IMR-90 (cell line): ENCODE results near the gene SLC46A3. TPM values are rescaled to one million over a fixed set of nuclear protein-coding genes. Genes with fewer than 3 reads are reported as not detected.

Experiments used
- ATAC-seq: fragments of 200-7000 bp; cut with Tn5 transposase; 2 replicates; pipeline ENCODE4 v1.9.1; 2020; ENCODE audit warnings: low read depth, mild to moderate bottlenecking, moderate library complexity
- BruUV-seq: library from RNA; stranded (reverse); fragments of 400-500 nt; replicated peaks from 2 replicates; lab custom pipeline; 2021; lab: Mats Ljungman, UMichigan
- CTCF ChIA-PET: fragments of 300-600 bp; formaldehyde crosslinking; extraction: SDS; loops from one replicate; lab custom pipeline; 2021; ENCODE audit warnings: antibody characterized with exemption; lab: Yijun Ruan, JAX
- POLR2A ChIA-PET: fragments of 300-600 bp; sonication (Branson Sonifier 250); formaldehyde crosslinking; loops from one replicate; lab custom pipeline; 2022; ENCODE audit warnings: antibody characterized with exemption; ENCODE audit not compliant: unreplicated experiment; lab: Charles Lee
- DNase-seq: peaks from one replicate; pipeline ENCODE4 v3.0.0; 2013
- H2AFZ ChIP-seq: replicated peaks from 2 replicates; pipeline ENCODE3; 2013; ENCODE audit warnings: low read length, mild to moderate bottlenecking; ENCODE audit not compliant: poor library complexity
- H2AK5ac ChIP-seq: 2 replicates; pipeline ENCODE4 v1.6.1; 2013; ENCODE audit warnings: low read depth, low read length, inconsistent platforms
- H2AK9ac ChIP-seq: replicated peaks from 2 replicates; pipeline ENCODE3; 2013; ENCODE audit warnings: mild to moderate bottlenecking, low read depth, low read length, moderate library complexity; ENCODE audit not compliant: poor library complexity
- H2BK120ac ChIP-seq: 2 replicates; pipeline ENCODE4 v1.6.1; 2013; ENCODE audit warnings: low read depth, low read length, inconsistent platforms
- H2BK15ac ChIP-seq: 3 replicates; pipeline ENCODE4 v1.6.1; 2013; ENCODE audit warnings: low read depth, low read length, inconsistent platforms
- H2BK20ac ChIP-seq: 2 replicates; pipeline ENCODE4 v1.6.1; 2013; ENCODE audit warnings: low read depth, mild to moderate bottlenecking, inconsistent platforms, low read length, moderate library complexity
- H2BK5ac ChIP-seq: 2 replicates; pipeline ENCODE4 v1.6.1; 2013; ENCODE audit warnings: mild to moderate bottlenecking, low read depth, low read length, inconsistent platforms; ENCODE audit not compliant: poor library complexity, severe bottlenecking
- H3K14ac ChIP-seq: replicated peaks from 2 replicates; pipeline ENCODE4 v1.6.1; 2013; ENCODE audit warnings: low read depth, low read length, inconsistent platforms
- H3K18ac ChIP-seq: 2 replicates; pipeline ENCODE4 v1.6.1; 2013; ENCODE audit warnings: low read depth, low read length, control low read depth
- H3K23ac ChIP-seq: 2 replicates; pipeline ENCODE4 v1.6.1; 2013; ENCODE audit warnings: low read depth, low read length, inconsistent platforms
- H3K27ac ChIP-seq: 2 replicates; pipeline ENCODE4 v1.5.1; 2013; ENCODE audit warnings: mild to moderate bottlenecking, control low read depth, low read length; ENCODE audit not compliant: insufficient read depth
- H3K27me3 ChIP-seq: 2 replicates; pipeline ENCODE4 v1.6.1; 2013; ENCODE audit warnings: low read length; ENCODE audit not compliant: control insufficient read depth, insufficient read depth
- H3K36me3 ChIP-seq: 2 replicates; pipeline ENCODE4 v1.6.1; 2013; ENCODE audit warnings: low read length, mixed read lengths; ENCODE audit not compliant: control insufficient read depth, insufficient read depth
- H3K4ac ChIP-seq: 2 replicates; pipeline ENCODE4 v1.6.1; 2013; ENCODE audit warnings: low read depth, low read length, inconsistent platforms
- H3K4me1 ChIP-seq: 2 replicates; pipeline ENCODE4 v1.6.1; 2013; ENCODE audit warnings: low read length, mixed read lengths; ENCODE audit not compliant: control insufficient read depth, insufficient read depth
- H3K4me2 ChIP-seq: 2 replicates; pipeline ENCODE4 v1.6.1; 2013; ENCODE audit warnings: low read depth, mild to moderate bottlenecking, control low read depth, low read length, moderate library complexity
- H3K4me3 ChIP-seq: 2 replicates; pipeline ENCODE4 v1.5.1; 2013; ENCODE audit warnings: low read depth, mild to moderate bottlenecking, control low read depth, low read length, moderate library complexity; ENCODE audit not compliant: insufficient read depth
- H3K56ac ChIP-seq: 2 replicates; pipeline ENCODE4 v1.6.1; 2013; ENCODE audit warnings: low read length, inconsistent platforms; ENCODE audit not compliant: insufficient read depth; ENCODE audit errors: extremely low read depth
- H3K79me1 ChIP-seq, 2 experiments: 2 replicates each; pipeline ENCODE4 v1.6.1; 2013; ENCODE audit warnings: low read length in 2 of 2, inconsistent platforms in 1 of 2, low read depth in 1 of 2
- H3K9ac ChIP-seq: 2 replicates; pipeline ENCODE4 v1.6.1; 2013; ENCODE audit warnings: low read depth, low read length, control low read depth
- H3K9me1 ChIP-seq: 2 replicates; pipeline ENCODE4 v1.6.1; 2013; ENCODE audit warnings: low read length, inconsistent platforms; ENCODE audit not compliant: insufficient read depth
- H3K9me3 ChIP-seq: 2 replicates; pipeline ENCODE4 v1.6.1; 2013; ENCODE audit warnings: low read length; ENCODE audit not compliant: control insufficient read depth, insufficient read depth
- H4K20me1 ChIP-seq: 2 replicates; pipeline ENCODE4 v1.6.1; 2013; ENCODE audit warnings: low read length, inconsistent platforms; ENCODE audit not compliant: insufficient read depth
- H4K5ac ChIP-seq: 2 replicates; pipeline ENCODE4 v1.6.1; 2013; ENCODE audit warnings: mild to moderate bottlenecking, low read depth, low read length, control low read depth
- H4K8ac ChIP-seq, 2 experiments: 2 replicates each; pipeline ENCODE4 v1.6.1; 2013; ENCODE audit warnings: low read depth in 2 of 2, low read length in 2 of 2, control low read depth in 1 of 2, inconsistent platforms in 1 of 2
- H4K91ac ChIP-seq: 2 replicates; pipeline ENCODE4 v1.6.1; 2013; ENCODE audit warnings: low read depth, low read length, inconsistent platforms; ENCODE audit not compliant: insufficient read depth
- BHLHE40 ChIP-seq: fragments of 150-350 bp; IDR thresholded peaks from 2 replicates; pipeline ENCODE4 v1.6.1; 2016; ENCODE audit warnings: mild to moderate bottlenecking, low read depth, low read length
- CHD1 ChIP-seq: IDR thresholded peaks from 2 replicates; pipeline ENCODE4 v1.6.1; 2012; ENCODE audit warnings: low read depth, low read length, improper control_type of control experiment
- FOS ChIP-seq: fragments of 150-350 bp; IDR thresholded peaks from 2 replicates; pipeline ENCODE4 v1.6.1; 2016; ENCODE audit warnings: low read depth, low read length
- MAZ ChIP-seq: IDR thresholded peaks from 2 replicates; pipeline ENCODE4 v1.6.1; 2012; ENCODE audit warnings: low read depth, mild to moderate bottlenecking, low read length, improper control_type of control experiment, moderate library complexity, borderline replicate concordance
- MXI1 ChIP-seq: IDR thresholded peaks from 2 replicates; pipeline ENCODE4 v1.6.1; 2012; ENCODE audit warnings: low read depth, mild to moderate bottlenecking, low read length, moderate library complexity, borderline replicate concordance
- NFE2L2 ChIP-seq: fragments of 150-350 bp; IDR thresholded peaks from 2 replicates; pipeline ENCODE4 v1.6.1; 2016; ENCODE audit warnings: low read depth, mild to moderate bottlenecking, low read length
- RCOR1 ChIP-seq: IDR thresholded peaks from 2 replicates; pipeline ENCODE4 v1.6.1; 2012; ENCODE audit warnings: mild to moderate bottlenecking, low read length, improper control_type of control experiment; ENCODE audit not compliant: insufficient replicate concordance
- WGBS, 2 experiments: methylation state at CpG; one replicate each; pipeline versions ENCODE4 v1.1.5 to v1.1.7; 2013; ENCODE audit warnings: missing lambda C conversion rate in 2 of 2; ENCODE audit not compliant: insufficient read length in 1 of 2; ENCODE audit errors: extremely low coverage in 2 of 2; 5-methylcytosine and 5-hydroxymethylcytosine counted together
- dilution Hi-C: fragments of 300-500 bp; cut with HindIII; formaldehyde crosslinking; loops from one replicate; pipeline ENCODE4 v1.14.3; 2018; ENCODE audit warnings: low sequenced_read_pairs; ENCODE audit not compliant: unreplicated experiment
- in situ Hi-C: fragments of 300-500 bp; cut with MboI; formaldehyde crosslinking; loops from 3 replicates; pipeline ENCODE4 v1.14.3; 2019; ENCODE audit warnings: low sequenced_read_pairs, inconsistent platforms, mixed read lengths
- intact Hi-C: fragments of 100-400 bp; cut with micrococcal nuclease; formaldehyde crosslinking; loops from 2 replicates; pipeline ENCODE4 v1.10.0; 2022
- polyA plus RNA-seq, 3 experiments: library from polyadenylated mRNA; depleted of rRNA; stranded (reverse); fragments of >200 nt; gene quantifications; 2 replicates each; pipeline ENCODE4 v1.2.3, GENCODE V29; 2012; ENCODE audit warnings: low replicate concordance in 1 of 3
- total RNA-seq: library from RNA; depleted of rRNA; stranded (reverse); fragments of >200 nt; gene quantifications from 2 replicates; pipeline ENCODE4 v1.2.3, GENCODE V29; 2012

SLC46A3 gene
- total and polyA plus RNA-seq, 2 of the 4 experiments (the other 2 are of a cell fraction): 0.54 to 0.89 TPM

GRCh38 chr13:28658796-28659620 lies 59.8 kb downstream of the SLC46A3 start, which contains the start of gene POMP (continued):
- TF ChIP-seq MXI1 (0 out of 2 replicates have a peak, but pooled peaks have one; percentile 35), MAZ (peak; percentile 100), NFE2L2 (peak; percentile 47; the same call in 1 of the 2 replicates)

GRCh38 chr13:28658539-28658795 lies 60.3 kb downstream of the SLC46A3 start:
- no TSS peak for BruUV-seq
- H3K36me3 ChIP-seq: peaks cover 9% of the 10 kb centered on the region
- peaks cover 8% of the 10 kb centered on the region for H3K4me1 ChIP-seq
- H3K27ac ChIP-seq: peak overlapping the region; percentile 90
- peak overlapping the region; percentile 100 for H3K23ac ChIP-seq
- H2BK20ac ChIP-seq: peak overlapping the region; percentile 80; the same call in 1 of the 2 replicates
- ATAC-seq (0 out of 2 replicates have a peak, but pooled peaks have one; percentile 6), DNase-seq (no peak)
- peak overlapping the region; percentile 88 for H3K18ac ChIP-seq
- no peaks in the 10 kb centered on the region for H3K9me3 ChIP-seq
- in situ Hi-C loops: no loop called here
- intact Hi-C loops: loop anchor here (2.0 to 10.0 kb wide), 6 partner anchors 126 to 614 kb away; partner anchors contain the start of gene PAN3
- peak overlapping the region; percentile 99 for H3K4ac ChIP-seq
- H2AK9ac ChIP-seq: peak overlapping the region; percentile 98
- H3K4me3 ChIP-seq: peak overlapping the region; percentile 93
- H4K8ac ChIP-seq: peak overlapping the region; percentile 92 to 99
- peaks cover 5% of the 10 kb centered on the region; the same call in 1 of the 2 replicates for H3K9me1 ChIP-seq
- ChIA-PET CTCF (interaction anchor here (1.0 kb wide), 1 partner anchor 266 kb away, joined by 3 read pairs; no protein-coding TSS in a partner anchor), POLR2A (interaction anchor here (0.6 kb wide), 2 partner anchors 138 to 357 kb away, joined by 3 to 19 read pairs; no protein-coding TSS in a partner anchor)
- peak overlapping the region; percentile 99 for H2AK5ac ChIP-seq
- TF ChIP-seq FOS (no peak), RCOR1 (no peak), CHD1 (0 out of 2 replicates have a peak, but pooled peaks have one; percentile 31), BHLHE40 (no peak)
- H3K56ac ChIP-seq: peak overlapping the region; percentile 99
- peak overlapping the region; percentile 99 for H3K14ac ChIP-seq
- H4K91ac ChIP-seq: peak overlapping the region; percentile 97
- H3K27me3 ChIP-seq: no peaks in the 10 kb centered on the region
- peak overlapping the region; percentile 97 for H2BK5ac ChIP-seq
- peak overlapping the region; percentile 88 for H3K4me2 ChIP-seq
- H2BK120ac ChIP-seq: peak overlapping the region; percentile 88
- 13% methylated on average over 2 of the region's 8 CpGs; no CpG with 5 or more reads in 1 of the 2 experiments for WGBS, 2 experiments
- H2AFZ ChIP-seq: peak overlapping the region; percentile 96
- peak overlapping the region; percentile 90 for H4K5ac ChIP-seq
- H3K79me1 ChIP-seq: peaks cover 14 to 53% of the 10 kb centered on the region in 2 experiments
- peak overlapping the region; percentile 65; the same call in 1 of the 3 replicates for H2BK15ac ChIP-seq
- H4K20me1 ChIP-seq: peaks cover 18% of the 10 kb centered on the region; the same call in 1 of the 2 replicates
- dilution Hi-C loops: no loop called here
- H3K9ac ChIP-seq: peak overlapping the region; percentile 98
